WTC11 (cell line): ENCODE results near the gene PRKN. TPM values are rescaled to one million over a fixed set of nuclear protein-coding genes. Genes with fewer than 3 reads are reported as not detected.
"Not testable (repeated sequence)": the region's sequence is repeated elsewhere in the genome, so short reads cannot be mapped to it uniquely, and the experiment has no call there.

Experiments used
- ATAC-seq: fragments of 200-7000 bp; cut with Tn5 transposase; 2 replicates; pipeline ENCODE4 v1.10.0; 2021; ENCODE audit warnings: mild to moderate bottlenecking, moderate library complexity
- CTCF ChIA-PET: fragments of 300-600 bp; sonication (Branson Sonifier 250); formaldehyde crosslinking; loops from one replicate; lab custom pipeline; 2021; ENCODE audit warnings: antibody characterized with exemption; lab: Charles Lee
- POLR2A ChIA-PET: fragments of 350-600 bp; sonication (Branson Sonifier 250); formaldehyde crosslinking; loops from one replicate; lab custom pipeline; 2021; ENCODE audit warnings: antibody characterized with exemption; lab: Charles Lee
- DNase-seq: peaks from one replicate; pipeline ENCODE4 v3.0.0; 2021; ENCODE audit warnings: low spot score
- H3K27ac Mint-ChIP-seq: 2 replicates; pipeline ENCODE4 v1.8.0; 2021; ENCODE audit warnings: mixed read lengths
- H3K27me3 Mint-ChIP-seq: 2 replicates; pipeline ENCODE4 v1.8.0; 2021; ENCODE audit warnings: low read depth, mild to moderate bottlenecking, moderate library complexity, mixed read lengths
- H3K36me3 Mint-ChIP-seq: 2 replicates; pipeline ENCODE4 v1.8.0; 2021; ENCODE audit warnings: mixed read lengths
- H3K4me1 Mint-ChIP-seq: 2 replicates; pipeline ENCODE4 v1.8.0; 2022; ENCODE audit warnings: mixed read lengths
- H3K4me3 Mint-ChIP-seq: 2 replicates; pipeline ENCODE4 v1.8.0; 2021; ENCODE audit warnings: mild to moderate bottlenecking, moderate library complexity, mixed read lengths
- H3K9me3 Mint-ChIP-seq: 2 replicates; pipeline ENCODE4 v1.8.0; 2021; ENCODE audit warnings: mixed read lengths
- CREM ChIP-seq: sonication (generic); formaldehyde crosslinking; IDR thresholded peaks from 2 replicates; pipeline ENCODE4 v1.8.1; 2022; ENCODE audit warnings: mild to moderate bottlenecking, missing genetic modification reagents, moderate library complexity
- EMX1 ChIP-seq: fragments of 250-450 bp; sonication (Bioruptor Pico); IDR thresholded peaks from 2 replicates; pipeline ENCODE4 v1.8.0; 2021; ENCODE audit warnings: mild to moderate bottlenecking
- ETV6 ChIP-seq: sonication (generic); formaldehyde crosslinking; IDR thresholded peaks from 2 replicates; pipeline ENCODE4 v1.8.1; 2022; ENCODE audit warnings: mild to moderate bottlenecking, missing genetic modification reagents
- GABPB1 ChIP-seq: sonication (generic); formaldehyde crosslinking; IDR thresholded peaks from 2 replicates; pipeline ENCODE4 v1.8.1; 2023; ENCODE audit warnings: mild to moderate bottlenecking, missing genetic modification reagents
- MXD4 ChIP-seq: fragments of 250-450 bp; sonication (Bioruptor Pico); IDR thresholded peaks from 2 replicates; pipeline ENCODE4 v1.8.0; 2021; ENCODE audit warnings: mild to moderate bottlenecking, moderate library complexity, borderline replicate concordance
- NR1H2 ChIP-seq: sonication (generic); formaldehyde crosslinking; IDR thresholded peaks from 2 replicates; pipeline ENCODE4 v1.9.0; 2021; ENCODE audit warnings: mild to moderate bottlenecking, moderate library complexity, missing genetic modification reagents
- NR3C1 ChIP-seq: sonication (generic); formaldehyde crosslinking; conservative IDR thresholded peaks from 2 replicates; pipeline ENCODE4 v1.8.1; 2023; ENCODE audit warnings: low read depth, mild to moderate bottlenecking, missing genetic modification reagents
- TEAD1 ChIP-seq: sonication (generic); formaldehyde crosslinking; IDR thresholded peaks from 2 replicates; pipeline ENCODE4 v1.8.0; 2022; ENCODE audit warnings: mild to moderate bottlenecking, missing genetic modification reagents
- ZBTB21 ChIP-seq: sonication (generic); formaldehyde crosslinking; IDR thresholded peaks from 2 replicates; pipeline ENCODE4 v1.8.1; 2023; ENCODE audit warnings: mild to moderate bottlenecking, missing genetic modification reagents, borderline replicate concordance
- ZNF138 ChIP-seq: sonication (generic); formaldehyde crosslinking; conservative IDR thresholded peaks from 2 replicates; pipeline ENCODE4 v1.8.1; 2022; ENCODE audit warnings: mild to moderate bottlenecking, moderate library complexity, missing genetic modification reagents
- ZNF232 ChIP-seq: sonication (generic); formaldehyde crosslinking; IDR thresholded peaks from 2 replicates; pipeline ENCODE4 v1.8.0; 2022; ENCODE audit warnings: mild to moderate bottlenecking, missing genetic modification reagents
- ZNF423 ChIP-seq: fragments of 250-450 bp; sonication (Bioruptor Pico); IDR thresholded peaks from 2 replicates; pipeline ENCODE4 v2.1.2; 2022; ENCODE audit warnings: mild to moderate bottlenecking, moderate library complexity
- total RNA-seq: library from RNA; stranded (reverse); gene quantifications from 3 replicates; pipeline ENCODE4 v1.2.3, GENCODE V29; 2021
- TF ChIP-seq, protein P1 (sequence below): sonication (generic); formaldehyde crosslinking; IDR thresholded peaks from 2 replicates; pipeline ENCODE4 v1.8.1; 2023; ENCODE audit warnings: mild to moderate bottlenecking, missing genetic modification reagents, borderline replicate concordance
- TF ChIP-seq, protein P2 (sequence below): fragments of 250-450 bp; sonication (Bioruptor Pico); conservative IDR thresholded peaks from 2 replicates; pipeline ENCODE4 v1.9.0; 2021; ENCODE audit warnings: mild to moderate bottlenecking
- TF ChIP-seq, protein P3 (sequence below): sonication (generic); formaldehyde crosslinking; IDR thresholded peaks from 2 replicates; pipeline ENCODE4 v1.8.0; 2023; ENCODE audit warnings: missing genetic modification reagents
- TF ChIP-seq, protein P4 (sequence below): sonication (generic); formaldehyde crosslinking; IDR thresholded peaks from 2 replicates; pipeline ENCODE4 v1.8.1; 2023; ENCODE audit warnings: mild to moderate bottlenecking, moderate library complexity, missing genetic modification reagents
- TF ChIP-seq, protein P5 (sequence below): sonication (generic); formaldehyde crosslinking; IDR thresholded peaks from 2 replicates; pipeline ENCODE4 v1.8.1; 2022; ENCODE audit warnings: missing genetic modification reagents, borderline replicate concordance
- TF ChIP-seq, protein P6 (sequence below): sonication (generic); formaldehyde crosslinking; IDR thresholded peaks from 2 replicates; pipeline ENCODE4 v1.8.0; 2022; ENCODE audit warnings: missing genetic modification reagents

PRKN gene
- total RNA-seq, 1 experiment from 2014 or later = 0.59 TPM

DNA sequence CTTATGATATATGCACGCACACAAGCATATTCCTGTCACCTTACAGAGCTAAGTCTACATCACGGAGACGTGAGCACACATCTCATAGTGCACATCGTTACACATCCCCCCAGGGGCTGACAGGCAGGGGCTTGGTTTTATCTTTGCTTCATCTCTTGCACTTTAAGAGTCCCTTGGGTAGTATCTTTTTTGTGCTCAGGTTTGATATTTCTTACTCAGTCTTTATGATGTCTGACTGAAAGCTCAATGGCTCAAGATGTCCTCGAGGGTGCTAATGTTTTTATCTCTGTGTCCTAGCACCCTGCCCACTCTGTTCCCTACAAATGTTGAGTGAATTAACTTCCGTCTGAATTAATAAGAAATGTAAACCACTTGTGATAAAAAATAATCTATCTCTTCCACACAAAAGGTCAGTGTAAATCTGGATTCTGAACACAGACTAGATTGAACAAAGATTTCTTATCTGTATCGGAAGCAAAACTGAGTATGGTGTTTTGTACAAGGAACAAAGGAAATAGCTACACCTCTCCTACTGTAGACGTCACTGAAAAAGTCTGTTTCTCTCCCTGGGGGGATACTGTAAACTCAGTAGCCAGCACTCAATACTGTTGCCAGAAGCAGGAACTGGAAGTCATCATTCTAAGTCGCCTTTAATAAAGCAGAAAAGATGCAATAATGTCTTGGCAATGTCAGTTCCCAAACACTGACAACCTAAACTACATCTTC is 195.1 kb downstream of the PRKN start:
- no peaks in the 10 kb centered on the region for H3K36me3 Mint-ChIP-seq
- CTCF ChIA-PET = no interaction called here

DNA sequence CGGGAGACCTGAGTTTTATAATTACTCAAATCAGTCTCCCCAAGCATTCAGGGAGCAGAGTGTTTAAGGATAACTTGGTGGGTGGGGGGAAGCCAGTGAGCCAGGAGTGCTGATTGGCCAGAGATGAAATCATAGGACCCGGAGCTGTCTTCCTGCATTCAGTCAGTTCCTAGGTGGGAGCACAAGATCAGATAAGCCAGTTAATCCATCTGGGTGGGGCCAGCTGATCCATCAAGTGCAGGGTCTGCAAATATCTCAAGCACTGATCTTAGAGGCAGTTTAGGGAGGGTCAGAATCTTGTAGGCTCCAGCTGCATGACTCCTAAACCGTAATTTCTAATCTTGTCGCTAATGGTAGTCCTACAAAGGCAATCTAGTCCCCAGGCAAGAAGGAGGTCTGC is 196.2 kb downstream of the PRKN start:
- DNase-seq, H3K27ac Mint-ChIP-seq, H3K4me3 Mint-ChIP-seq, H3K9me3 Mint-ChIP-seq, H3K27me3 Mint-ChIP-seq, POLR2A ChIA-PET, CTCF ChIA-PET, H3K36me3 Mint-ChIP-seq: not testable (repeated sequence)
- ATAC-seq = peak; percentile 26; the same call in 1 of the 2 replicates
- peaks cover 11% of the 10 kb centered on the region for H3K4me1 Mint-ChIP-seq

More for the DNA sequence above, 195.1 kb downstream of the PRKN start:
- Mint-ChIP-seq H3K27ac (no peak overlapping the region), H3K4me3 (no peak overlapping the region)
- POLR2A ChIA-PET = no interaction called here
- no peak for DNase-seq
- TF ChIP-seq GABPB1 (CRISPR knock-in tag) (no peak), NR3C1 (CRISPR knock-in tag) (no peak), CREM (no peak), ZBTB21 (CRISPR knock-in tag) (no peak), ZNF423 (CRISPR knock-in tag) (no peak), ETV6 (CRISPR knock-in tag) (no peak), ZNF138 (CRISPR knock-in tag) (no peak), ZNF232 (no peak), TEAD1 (CRISPR knock-in tag) (no peak), NR1H2 (CRISPR knock-in tag) (no peak), EMX1 (no peak), MXD4 (CRISPR knock-in tag) (no peak)
- TF ChIP-seq, protein P1, sequence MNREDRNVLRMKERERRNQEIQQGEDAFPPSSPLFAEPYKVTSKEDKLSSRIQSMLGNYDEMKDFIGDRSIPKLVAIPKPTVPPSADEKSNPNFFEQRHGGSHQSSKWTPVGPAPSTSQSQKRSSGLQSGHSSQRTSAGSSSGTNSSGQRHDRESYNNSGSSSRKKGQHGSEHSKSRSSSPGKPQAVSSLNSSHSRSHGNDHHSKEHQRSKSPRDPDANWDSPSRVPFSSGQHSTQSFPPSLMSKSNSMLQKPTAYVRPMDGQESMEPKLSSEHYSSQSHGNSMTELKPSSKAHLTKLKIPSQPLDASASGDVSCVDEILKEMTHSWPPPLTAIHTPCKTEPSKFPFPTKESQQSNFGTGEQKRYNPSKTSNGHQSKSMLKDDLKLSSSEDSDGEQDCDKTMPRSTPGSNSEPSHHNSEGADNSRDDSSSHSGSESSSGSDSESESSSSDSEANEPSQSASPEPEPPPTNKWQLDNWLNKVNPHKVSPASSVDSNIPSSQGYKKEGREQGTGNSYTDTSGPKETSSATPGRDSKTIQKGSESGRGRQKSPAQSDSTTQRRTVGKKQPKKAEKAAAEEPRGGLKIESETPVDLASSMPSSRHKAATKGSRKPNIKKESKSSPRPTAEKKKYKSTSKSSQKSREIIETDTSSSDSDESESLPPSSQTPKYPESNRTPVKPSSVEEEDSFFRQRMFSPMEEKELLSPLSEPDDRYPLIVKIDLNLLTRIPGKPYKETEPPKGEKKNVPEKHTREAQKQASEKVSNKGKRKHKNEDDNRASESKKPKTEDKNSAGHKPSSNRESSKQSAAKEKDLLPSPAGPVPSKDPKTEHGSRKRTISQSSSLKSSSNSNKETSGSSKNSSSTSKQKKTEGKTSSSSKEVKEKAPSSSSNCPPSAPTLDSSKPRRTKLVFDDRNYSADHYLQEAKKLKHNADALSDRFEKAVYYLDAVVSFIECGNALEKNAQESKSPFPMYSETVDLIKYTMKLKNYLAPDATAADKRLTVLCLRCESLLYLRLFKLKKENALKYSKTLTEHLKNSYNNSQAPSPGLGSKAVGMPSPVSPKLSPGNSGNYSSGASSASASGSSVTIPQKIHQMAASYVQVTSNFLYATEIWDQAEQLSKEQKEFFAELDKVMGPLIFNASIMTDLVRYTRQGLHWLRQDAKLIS = no peak
- TF ChIP-seq, protein P2, sequence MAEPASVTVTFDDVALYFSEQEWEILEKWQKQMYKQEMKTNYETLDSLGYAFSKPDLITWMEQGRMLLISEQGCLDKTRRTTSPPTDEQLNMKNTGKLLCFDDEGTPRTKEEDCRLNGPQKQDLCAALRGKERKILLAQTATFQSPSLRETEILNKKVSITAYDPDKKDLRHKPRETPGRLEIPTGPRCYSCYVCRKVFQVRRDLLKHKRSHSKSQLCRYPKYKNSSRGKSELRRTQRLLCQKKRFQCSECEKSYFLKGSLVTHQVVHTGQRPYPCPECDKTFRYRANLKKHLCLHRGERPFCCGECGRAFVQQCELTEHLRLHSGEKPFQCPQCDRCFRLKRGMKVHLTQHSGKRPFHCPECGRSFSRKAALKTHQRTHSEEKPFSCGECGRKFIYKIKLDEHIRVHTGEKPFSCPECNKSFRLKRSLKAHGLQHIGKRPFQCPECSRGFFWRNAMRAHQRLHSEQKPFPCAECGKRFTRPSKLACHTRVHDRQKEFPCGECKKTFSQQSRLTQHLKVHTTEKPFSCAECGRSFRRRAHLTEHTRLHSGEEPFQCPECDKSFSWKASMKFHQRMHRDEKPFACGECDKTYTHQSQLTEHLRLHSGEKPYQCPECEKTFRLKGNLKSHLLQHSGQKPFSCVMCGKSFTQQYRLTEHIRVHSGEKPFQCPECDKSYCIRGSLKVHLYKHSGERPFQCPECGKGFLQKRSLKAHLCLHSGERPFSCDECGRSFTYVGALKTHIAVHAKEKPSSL (CRISPR knock-in tag) = no peak
- TF ChIP-seq, protein P3, sequence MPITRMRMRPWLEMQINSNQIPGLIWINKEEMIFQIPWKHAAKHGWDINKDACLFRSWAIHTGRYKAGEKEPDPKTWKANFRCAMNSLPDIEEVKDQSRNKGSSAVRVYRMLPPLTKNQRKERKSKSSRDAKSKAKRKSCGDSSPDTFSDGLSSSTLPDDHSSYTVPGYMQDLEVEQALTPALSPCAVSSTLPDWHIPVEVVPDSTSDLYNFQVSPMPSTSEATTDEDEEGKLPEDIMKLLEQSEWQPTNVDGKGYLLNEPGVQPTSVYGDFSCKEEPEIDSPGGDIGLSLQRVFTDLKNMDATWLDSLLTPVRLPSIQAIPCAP = no peak
- TF ChIP-seq, protein P4, sequence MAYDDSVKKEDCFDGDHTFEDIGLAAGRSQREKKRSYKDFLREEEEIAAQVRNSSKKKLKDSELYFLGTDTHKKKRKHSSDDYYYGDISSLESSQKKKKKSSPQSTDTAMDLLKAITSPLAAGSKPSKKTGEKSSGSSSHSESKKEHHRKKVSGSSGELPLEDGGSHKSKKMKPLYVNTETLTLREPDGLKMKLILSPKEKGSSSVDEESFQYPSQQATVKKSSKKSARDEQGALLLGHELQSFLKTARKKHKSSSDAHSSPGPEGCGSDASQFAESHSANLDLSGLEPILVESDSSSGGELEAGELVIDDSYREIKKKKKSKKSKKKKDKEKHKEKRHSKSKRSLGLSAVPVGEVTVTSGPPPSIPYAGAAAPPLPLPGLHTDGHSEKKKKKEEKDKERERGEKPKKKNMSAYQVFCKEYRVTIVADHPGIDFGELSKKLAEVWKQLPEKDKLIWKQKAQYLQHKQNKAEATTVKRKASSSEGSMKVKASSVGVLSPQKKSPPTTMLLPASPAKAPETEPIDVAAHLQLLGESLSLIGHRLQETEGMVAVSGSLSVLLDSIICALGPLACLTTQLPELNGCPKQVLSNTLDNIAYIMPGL = no peak
- TF ChIP-seq, protein P5, sequence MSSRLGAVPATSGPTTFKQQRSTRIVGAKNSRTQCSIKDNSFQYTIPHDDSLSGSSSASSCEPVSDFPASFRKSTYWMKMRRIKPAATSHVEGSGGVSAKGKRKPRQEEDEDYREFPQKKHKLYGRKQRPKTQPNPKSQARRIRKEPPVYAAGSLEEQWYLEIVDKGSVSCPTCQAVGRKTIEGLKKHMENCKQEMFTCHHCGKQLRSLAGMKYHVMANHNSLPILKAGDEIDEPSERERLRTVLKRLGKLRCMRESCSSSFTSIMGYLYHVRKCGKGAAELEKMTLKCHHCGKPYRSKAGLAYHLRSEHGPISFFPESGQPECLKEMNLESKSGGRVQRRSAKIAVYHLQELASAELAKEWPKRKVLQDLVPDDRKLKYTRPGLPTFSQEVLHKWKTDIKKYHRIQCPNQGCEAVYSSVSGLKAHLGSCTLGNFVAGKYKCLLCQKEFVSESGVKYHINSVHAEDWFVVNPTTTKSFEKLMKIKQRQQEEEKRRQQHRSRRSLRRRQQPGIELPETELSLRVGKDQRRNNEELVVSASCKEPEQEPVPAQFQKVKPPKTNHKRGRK (CRISPR knock-in tag) = no peak
- TF ChIP-seq, protein P6, sequence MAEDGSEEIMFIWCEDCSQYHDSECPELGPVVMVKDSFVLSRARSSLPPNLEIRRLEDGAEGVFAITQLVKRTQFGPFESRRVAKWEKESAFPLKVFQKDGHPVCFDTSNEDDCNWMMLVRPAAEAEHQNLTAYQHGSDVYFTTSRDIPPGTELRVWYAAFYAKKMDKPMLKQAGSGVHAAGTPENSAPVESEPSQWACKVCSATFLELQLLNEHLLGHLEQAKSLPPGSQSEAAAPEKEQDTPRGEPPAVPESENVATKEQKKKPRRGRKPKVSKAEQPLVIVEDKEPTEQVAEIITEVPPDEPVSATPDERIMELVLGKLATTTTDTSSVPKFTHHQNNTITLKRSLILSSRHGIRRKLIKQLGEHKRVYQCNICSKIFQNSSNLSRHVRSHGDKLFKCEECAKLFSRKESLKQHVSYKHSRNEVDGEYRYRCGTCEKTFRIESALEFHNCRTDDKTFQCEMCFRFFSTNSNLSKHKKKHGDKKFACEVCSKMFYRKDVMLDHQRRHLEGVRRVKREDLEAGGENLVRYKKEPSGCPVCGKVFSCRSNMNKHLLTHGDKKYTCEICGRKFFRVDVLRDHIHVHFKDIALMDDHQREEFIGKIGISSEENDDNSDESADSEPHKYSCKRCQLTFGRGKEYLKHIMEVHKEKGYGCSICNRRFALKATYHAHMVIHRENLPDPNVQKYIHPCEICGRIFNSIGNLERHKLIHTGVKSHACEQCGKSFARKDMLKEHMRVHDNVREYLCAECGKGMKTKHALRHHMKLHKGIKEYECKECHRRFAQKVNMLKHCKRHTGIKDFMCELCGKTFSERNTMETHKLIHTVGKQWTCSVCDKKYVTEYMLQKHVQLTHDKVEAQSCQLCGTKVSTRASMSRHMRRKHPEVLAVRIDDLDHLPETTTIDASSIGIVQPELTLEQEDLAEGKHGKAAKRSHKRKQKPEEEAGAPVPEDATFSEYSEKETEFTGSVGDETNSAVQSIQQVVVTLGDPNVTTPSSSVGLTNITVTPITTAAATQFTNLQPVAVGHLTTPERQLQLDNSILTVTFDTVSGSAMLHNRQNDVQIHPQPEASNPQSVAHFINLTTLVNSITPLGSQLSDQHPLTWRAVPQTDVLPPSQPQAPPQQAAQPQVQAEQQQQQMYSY (CRISPR knock-in tag) = no peak
- TF ChIP-seq, all 79 proteins: peak for 0
- no peak for ATAC-seq
- no peaks in the 10 kb centered on the region; the same call in 1 of the 2 replicates for H3K27me3 Mint-ChIP-seq
- H3K4me1 Mint-ChIP-seq = peaks cover 2% of the 10 kb centered on the region; the same call in 1 of the 2 replicates
- no peaks in the 10 kb centered on the region for H3K9me3 Mint-ChIP-seq
